HG03442 (cell line): ENCODE data around the gene SIRT2.

Experiments used
- ATAC-seq: cut with Tn5 transposase; IDR thresholded peaks from one replicate; pipeline ENCODE4 v1.9.1; 2021; ENCODE audit warnings: mild to moderate bottlenecking, moderate library complexity; ENCODE audit not compliant: unreplicated experiment

The SIRT2 gene

GRCh38 chr19:38920602-38921419 lies 21.4 kb upstream of the SIRT2 start:
- ATAC-seq = no peak

GRCh38 chr19:38919837-38920601 lies 20.6 kb upstream of the SIRT2 start:
- no peak for ATAC-seq

- no peak for ATAC-seq
These were observed 19.1 kb upstream of the SIRT2 start for GRCh38 chr19:38918526-38918925.

- no peak for ATAC-seq
These were observed 18.6 kb upstream of the SIRT2 start for GRCh38 chr19:38917921-38918491.

GRCh38 chr19:38917516-38917915 lies 18.1 kb upstream of the SIRT2 start:
- ATAC-seq = no peak

- no peak for ATAC-seq
These were observed 16.2 kb upstream of the SIRT2 start for GRCh38 chr19:38915329-38916321.

GRCh38 chr19:38913958-38914357 lies 14.5 kb upstream of the SIRT2 start:
- no peak for ATAC-seq

- ATAC-seq = no peak
These were observed 13.4 kb upstream of the SIRT2 start for GRCh38 chr19:38912600-38913514.

- ATAC-seq = no peak
These were observed 12.1 kb upstream of the SIRT2 start for GRCh38 chr19:38911388-38912001.

GRCh38 chr19:38910488-38910887 lies 11.1 kb upstream of the SIRT2 start:
- no peak for ATAC-seq

GRCh38 chr19:38908911-38909310 lies 9.5 kb upstream of the SIRT2 start:
- no peak for ATAC-seq

- ATAC-seq = no peak
These were observed 8.3 kb upstream of the SIRT2 start for GRCh38 chr19:38907670-38908069.

- ATAC-seq = no peak
These were observed 7.8 kb upstream of the SIRT2 start for GRCh38 chr19:38907227-38907626.

GRCh38 chr19:38905620-38906019 lies 6.2 kb upstream of the SIRT2 start:
- ATAC-seq = no peak

- ATAC-seq = no peak
These were observed 5.4 kb upstream of the SIRT2 start for GRCh38 chr19:38904581-38905539.

GRCh38 chr19:38901683-38902082 lies 2.3 kb upstream of the SIRT2 start:
- ATAC-seq = no peak

GRCh38 chr19:38900743-38901190 lies 1.3 kb upstream of the SIRT2 start:
- ATAC-seq = no peak

- no peak for ATAC-seq
These were observed 798 bp upstream of the SIRT2 start for GRCh38 chr19:38900202-38900629.
